T47D (cell line): ENCODE measurements around the gene AVEN.
"Not testable (repeated sequence)": the region's sequence is repeated elsewhere in the genome, so short reads cannot be mapped to it uniquely, and the experiment has no call there.

Source experiments
- DNase-seq, 2 experiments: peaks; one replicate each; pipeline versions ENCODE4 v3.0.0 to v3.0.0-alpha.2; 2011 to 2012; ENCODE audit warnings: low read depth in 1 of 2, low spot score in 1 of 2
- JUND ChIP-seq: IDR thresholded peaks from 2 replicates; pipeline ENCODE4 v1.6.1; 2012; ENCODE audit warnings: low read depth
- in situ Hi-C: cut with HindIII; loops from 2 replicates; pipeline ENCODE4 v1.10.0; 2016; ENCODE audit warnings: low sequenced_read_pairs, low pct_unique_long_range_greater_than_20kb

The AVEN gene

DNA sequence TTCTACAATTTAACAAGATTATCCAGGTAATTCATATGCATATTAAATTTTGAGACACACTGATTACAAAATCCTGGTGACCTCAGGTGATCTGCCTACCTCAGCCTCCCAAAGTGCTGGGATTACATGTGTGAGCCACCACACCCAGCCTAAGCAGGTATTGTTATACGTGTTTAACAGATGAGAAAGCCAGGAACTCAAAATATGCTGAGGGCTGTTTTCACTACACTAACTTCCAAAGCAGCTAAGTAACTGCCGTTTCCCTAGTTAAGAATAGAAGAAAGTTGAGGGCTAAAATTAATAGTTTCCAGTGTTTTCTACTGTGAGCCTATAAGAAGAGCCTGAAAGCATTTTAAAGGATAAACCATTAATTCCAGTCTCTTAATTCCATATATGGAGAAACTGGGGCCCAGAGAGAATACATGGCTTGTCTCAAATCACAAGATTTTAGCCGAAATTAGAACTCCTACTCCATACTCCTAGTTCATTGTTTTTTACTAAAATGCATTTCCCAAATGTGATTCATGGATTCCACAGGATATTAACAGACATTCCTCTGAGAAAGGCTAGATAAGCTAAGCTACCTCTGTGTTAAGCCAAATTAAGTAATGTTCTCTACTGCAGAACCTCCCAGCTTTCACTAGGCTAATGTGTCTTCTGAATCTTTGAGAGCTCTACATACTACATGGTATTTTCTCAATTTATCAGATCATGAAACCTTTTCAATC lies 17.0 kb upstream of the AVEN start:
- in situ Hi-C loops = no loop called here
- no peak for TF ChIP-seq JUND
- DNase-seq = no peak

DNA sequence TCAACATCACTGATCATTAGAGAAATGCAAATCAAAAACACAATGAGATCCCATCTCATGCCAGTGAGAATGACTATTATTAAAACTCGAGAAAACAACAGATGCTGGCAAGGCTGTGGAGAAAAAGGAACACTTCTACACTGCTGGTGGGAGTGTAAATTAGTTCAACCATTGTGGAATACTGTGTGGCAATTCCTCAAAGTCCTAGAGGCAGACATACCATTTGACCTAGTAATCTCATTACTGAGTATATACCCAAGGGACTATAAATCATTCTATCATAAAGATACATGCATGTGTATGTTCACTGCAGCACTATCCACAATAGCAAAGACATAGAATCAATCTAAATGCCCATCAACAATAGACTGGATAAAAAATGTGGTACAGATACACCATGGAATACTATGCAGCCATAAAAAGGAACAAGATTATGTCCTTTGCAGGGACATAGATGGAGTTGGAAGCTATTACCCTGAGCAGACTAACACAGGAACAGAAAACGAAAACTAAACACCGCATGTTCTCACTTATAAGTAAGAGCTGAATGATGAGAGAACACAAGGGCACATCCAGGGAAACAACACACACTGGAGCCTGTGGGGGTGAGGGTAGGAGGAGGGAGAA lies 15.2 kb upstream of the AVEN start:
- no peak for DNase-seq
- in situ Hi-C loops = no loop called here
- no peak for TF ChIP-seq JUND

DNA sequence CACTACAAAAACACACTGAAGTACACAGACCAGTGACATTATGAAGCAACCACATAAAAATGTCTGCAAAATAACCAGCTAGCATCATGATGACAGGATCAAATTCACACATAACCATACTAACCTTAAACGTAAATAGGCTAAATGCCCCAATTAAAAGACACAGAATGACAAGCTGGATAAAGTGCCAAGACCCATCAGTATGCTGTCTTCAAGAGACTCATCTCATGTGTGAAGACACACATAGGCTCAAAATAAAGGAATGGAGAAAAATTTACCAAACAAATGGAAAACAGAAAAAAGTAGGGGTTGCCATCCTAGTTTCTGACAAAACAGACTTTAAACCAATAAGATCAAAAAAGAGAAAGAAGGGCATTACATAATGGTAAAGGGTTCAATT lies 11.4 kb upstream of the AVEN start:
- DNase-seq, in situ Hi-C loops: not testable (repeated sequence)

DNA sequence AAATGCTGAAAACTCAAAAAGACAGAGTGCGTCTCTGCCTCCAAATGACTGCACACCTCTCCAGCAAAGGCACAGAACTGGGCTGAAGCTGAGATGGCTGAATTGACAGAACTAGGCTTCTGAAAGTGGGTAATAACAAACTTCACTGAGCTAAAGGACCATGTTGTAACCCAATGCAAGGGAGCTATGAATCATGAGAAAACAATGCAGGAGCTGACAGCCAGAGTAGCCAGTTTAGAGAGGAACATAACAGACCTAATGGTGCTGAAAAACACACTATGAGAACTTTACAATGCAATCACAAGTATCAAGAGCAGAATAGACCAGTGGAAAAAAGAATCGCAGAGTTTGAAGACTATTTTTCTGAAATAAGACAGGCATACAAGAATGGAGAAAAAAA lies 10.1 kb upstream of the AVEN start:
- in situ Hi-C loops = no loop called here
- no peak for TF ChIP-seq JUND
- DNase-seq = peak in 1 of 2 experiments; percentile 27

DNA sequence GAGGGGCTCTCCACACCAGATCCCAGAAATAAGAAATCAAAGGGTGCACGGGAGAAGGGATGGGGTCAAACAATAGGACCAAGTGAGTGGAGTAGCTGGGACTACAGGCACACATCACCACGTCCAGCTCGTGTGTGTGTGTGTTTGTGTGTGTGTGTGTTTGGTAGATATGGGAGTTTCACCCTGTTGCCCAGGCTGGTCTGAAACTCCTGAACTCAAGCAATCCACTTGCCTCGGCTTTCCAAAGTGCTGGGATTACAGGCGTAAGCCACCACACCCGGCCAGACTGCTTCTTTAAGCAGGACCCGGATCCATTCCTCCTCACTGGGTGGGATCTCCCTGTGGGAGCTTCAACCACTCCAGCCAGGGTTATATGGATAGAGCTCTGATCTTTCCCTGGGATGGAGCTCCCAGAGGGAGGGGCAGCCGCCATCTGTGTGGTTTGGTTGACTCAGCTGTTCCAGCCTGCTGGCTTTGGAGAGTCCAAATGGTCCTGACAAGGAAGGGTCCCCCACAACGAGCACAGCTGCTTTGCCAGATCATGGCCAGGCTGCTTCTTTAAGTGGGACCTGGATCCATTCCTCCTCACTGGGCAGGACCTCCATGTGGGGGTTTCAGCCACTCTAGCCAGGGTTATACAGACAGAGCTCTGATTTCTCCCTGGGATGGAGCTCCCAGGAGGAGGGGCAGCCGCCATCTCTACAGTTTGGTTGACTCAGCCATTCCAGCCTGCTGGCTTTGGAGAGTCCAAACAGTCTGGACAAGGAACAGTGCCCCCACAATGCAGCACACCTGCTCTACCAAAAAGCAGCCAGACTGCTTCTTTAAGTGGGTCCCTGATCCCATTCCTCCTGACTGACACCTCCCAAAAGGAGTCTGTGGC lies 9.1 kb upstream of the AVEN start:
- DNase-seq = no peak
- no peak for TF ChIP-seq JUND
- in situ Hi-C loops = no loop called here

DNA sequence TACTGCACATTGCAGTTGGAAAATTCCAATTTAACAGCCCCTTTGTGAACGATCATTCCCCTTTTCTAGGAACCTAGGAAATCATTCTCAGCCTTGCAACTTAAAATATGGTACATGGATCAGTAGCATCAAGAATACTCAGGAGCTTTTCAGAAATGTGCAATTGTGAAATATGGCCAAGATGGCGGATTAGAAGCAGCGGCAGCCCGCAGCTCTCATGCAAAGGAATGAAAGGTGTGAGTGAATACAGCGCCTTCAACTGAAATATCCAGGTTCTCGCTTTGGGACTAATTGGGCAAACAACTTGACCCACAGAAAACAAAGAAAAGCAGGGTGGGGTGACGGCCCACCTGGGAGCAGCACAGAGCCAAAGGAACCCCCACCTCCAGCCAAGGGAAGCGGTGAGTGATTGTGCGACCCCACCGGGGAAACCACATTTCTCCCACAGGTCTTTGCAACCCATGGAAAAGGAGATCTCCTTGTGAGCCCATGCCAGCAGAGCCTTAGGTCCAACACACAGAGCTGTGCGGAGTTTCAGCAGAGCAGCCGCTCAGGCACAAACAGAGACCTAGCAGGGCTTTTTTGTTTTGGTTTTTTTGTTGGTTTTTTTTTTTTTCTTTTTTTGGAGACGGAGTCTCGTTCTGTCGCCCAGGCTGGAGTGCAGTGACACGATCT lies 7.6 kb upstream of the AVEN start:
- in situ Hi-C loops = no loop called here

DNA sequence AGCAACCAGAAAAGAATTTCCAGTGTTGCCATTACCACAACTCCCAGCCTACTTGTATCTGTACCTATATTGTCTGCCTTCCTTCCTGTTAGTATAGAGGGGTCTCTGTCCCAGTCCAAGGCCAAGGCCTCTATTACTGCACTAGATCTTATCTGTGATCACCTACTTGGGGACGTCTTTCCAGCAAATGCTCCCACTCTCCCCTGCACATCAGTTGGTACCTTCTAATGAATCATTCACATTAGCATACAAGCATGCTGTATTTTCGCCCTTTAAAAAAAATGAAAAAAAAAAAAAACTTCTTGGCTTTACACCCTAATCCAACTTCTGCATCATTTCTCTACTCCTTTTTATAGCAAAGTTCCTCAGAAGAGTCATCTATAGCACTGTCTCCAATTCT lies 4.8 kb upstream of the AVEN start:
- in situ Hi-C loops = no loop called here
- no peak for TF ChIP-seq JUND
- no peak for DNase-seq

More for the DNA sequence above, 7.6 kb upstream of the AVEN start:
- TF ChIP-seq JUND = no peak
- no peak for DNase-seq

DNA sequence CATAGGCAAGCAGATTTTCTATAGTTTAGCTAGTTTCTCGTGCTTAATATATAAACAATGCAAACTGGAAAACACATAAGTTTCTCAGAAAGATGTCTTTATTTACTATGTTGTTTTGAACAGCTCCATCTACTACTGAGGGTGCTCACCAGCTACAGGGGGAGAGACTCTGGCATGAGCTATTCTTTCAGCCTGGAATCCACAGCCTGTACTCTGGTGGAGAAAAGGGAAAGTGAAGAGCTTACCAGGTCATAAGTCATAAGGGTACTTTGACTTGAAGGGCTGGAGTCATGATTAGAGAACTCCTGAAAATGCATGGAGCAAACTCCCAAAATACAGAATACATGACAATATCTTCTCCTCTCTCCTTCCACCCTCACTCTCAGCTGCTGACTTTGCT lies 4.4 kb upstream of the AVEN start:
- no peak for TF ChIP-seq JUND
- no peak for DNase-seq
- in situ Hi-C loops = no loop called here

DNA sequence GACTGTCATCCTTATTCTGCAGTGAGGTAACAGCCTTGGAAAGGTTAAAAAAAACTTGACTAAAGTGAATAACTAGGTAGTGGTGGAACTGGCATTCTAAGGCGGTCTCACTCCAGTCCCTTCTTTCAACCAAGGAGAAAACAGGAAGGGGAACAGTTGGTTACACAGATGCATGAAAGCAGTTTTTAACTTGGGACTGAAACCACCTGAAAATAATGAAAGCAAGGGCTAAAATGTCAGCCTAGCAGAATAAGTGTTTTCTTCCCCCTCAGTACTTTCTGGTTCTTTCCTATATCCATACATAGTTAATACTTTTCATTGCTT lies 748 bp upstream of the AVEN start:
- in situ Hi-C loops = no loop called here
- DNase-seq = no peak
- no peak for TF ChIP-seq JUND

DNA sequence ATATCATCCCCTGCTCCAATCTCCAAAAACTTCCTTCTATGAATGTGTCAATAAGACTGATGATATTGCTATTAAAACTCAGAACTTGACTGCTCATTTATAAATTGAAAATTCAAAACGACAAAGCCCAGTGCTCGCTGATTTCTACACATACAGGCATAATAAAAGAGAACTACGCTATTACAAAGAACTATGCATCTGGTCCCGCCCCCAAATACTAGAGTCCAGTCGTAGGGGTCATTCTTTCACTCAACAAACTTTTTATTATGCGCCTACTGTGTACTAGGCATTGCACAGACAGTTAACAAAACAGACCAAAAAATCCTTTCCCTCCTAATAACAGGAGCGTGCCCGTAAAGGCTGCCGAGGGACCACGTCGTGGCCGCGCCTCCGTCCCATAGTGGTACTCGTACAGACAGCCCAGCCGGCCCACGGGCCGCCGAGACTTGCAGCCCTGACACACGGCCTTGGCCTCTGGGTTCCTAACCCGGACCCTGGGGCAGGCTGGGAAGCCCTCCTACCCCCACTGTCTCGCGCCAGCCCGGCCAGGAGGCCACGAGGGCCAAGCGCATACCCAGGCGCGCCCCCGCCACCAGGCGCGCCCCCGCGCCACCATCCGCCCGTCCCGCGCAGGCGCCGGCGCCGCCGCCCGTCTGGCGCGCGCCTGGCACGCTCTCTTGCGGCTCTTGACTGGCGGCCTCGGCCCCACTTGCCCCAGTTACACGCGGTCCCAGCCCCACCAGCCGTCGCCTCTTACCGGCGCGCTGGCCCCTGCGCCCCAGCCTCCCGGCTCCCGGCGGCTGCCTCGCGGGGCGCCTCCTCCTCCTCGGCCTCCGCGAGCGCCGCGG lies 757 bp downstream of the AVEN start:
- TF ChIP-seq JUND = no peak
- in situ Hi-C loops = no loop called here
- peak; percentile 68 to 82 for DNase-seq

DNA sequence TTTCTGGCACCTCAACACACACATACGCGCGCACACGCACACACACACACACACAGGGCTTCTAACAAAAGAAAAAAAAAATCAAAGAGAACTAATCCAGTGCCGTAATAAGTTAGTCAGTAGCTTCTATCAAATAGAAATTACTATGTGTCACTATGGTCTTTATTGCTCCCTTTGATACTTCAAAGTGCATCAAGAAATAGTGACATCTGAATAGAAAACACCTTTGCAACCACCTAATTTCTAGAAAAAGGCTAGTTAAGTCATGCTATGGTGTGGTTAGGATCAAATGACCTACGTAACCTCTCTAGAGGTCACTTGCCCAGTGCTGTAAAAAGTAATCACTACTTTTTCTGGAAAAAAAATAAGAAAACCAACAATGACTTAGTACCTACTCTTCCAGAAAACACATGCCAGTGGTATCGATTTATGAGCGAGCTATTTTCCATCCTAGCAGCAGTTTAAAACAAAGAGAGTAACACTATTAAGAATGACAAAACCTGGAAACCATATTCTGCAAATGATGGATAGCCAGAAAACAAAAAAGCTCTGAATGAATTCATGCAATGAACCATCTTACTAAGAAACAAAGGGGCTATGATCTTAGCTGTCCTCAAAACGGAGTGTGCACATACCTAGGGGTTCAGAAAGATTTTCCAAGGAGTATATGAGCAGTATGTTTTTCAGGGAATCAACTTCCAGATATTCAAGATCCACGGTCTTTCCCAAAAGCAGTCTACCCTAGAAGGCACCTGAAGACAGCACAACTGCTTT lies 6.8 kb downstream of the AVEN start:
- in situ Hi-C loops = no loop called here
- no peak for DNase-seq
- no peak for TF ChIP-seq JUND
